Endodermal cell (in vitro differentiated cells): ENCODE results near the gene HOXD11. TPM values are rescaled to one million over a fixed set of nuclear protein-coding genes. Genes with fewer than 3 reads are reported as not detected.

ENCODE experiments used
- DNase-seq: peaks from one replicate; pipeline ENCODE4 v3.0.0-alpha.2; 2017
- H3K27ac ChIP-seq: 2 replicates; pipeline ENCODE4 v1.5.1; 2013; ENCODE audit warnings: mild to moderate bottlenecking, low read depth, low read length, moderate library complexity
- H3K27me3 ChIP-seq: 2 replicates; pipeline ENCODE4 v1.6.1; 2013; ENCODE audit warnings: mild to moderate bottlenecking, low read length, moderate library complexity; ENCODE audit not compliant: insufficient read depth, control insufficient read depth, poor library complexity, severe bottlenecking
- H3K36me3 ChIP-seq: 2 replicates; pipeline ENCODE4 v1.7.0; 2013; ENCODE audit warnings: mild to moderate bottlenecking, low read length, moderate library complexity; ENCODE audit not compliant: control insufficient read depth, insufficient read depth
- H3K4me1 ChIP-seq: one replicate; pipeline ENCODE4 v1.7.0; 2013; ENCODE audit warnings: low read length; ENCODE audit not compliant: control insufficient read depth, insufficient read depth
- H3K4me3 ChIP-seq: 2 replicates; pipeline ENCODE4 v1.5.1; 2013; ENCODE audit warnings: mild to moderate bottlenecking, low read length, moderate library complexity
- H3K9ac ChIP-seq: 2 replicates; pipeline ENCODE4 v1.6.1; 2013; ENCODE audit warnings: mild to moderate bottlenecking, low read length, moderate library complexity; ENCODE audit not compliant: poor library complexity, severe bottlenecking; ENCODE audit errors: extremely low read depth
- H3K9me3 ChIP-seq: 2 replicates; pipeline ENCODE4 v1.6.1; 2013; ENCODE audit warnings: mild to moderate bottlenecking, low read length, moderate library complexity; ENCODE audit not compliant: control insufficient read depth
- H3K27ac Mint-ChIP-seq: 2 replicates; pipeline ENCODE4 v1.8.0; 2020; ENCODE audit warnings: mixed read lengths
- H3K27me3 Mint-ChIP-seq: 2 replicates; pipeline ENCODE4 v1.8.0; 2021; ENCODE audit warnings: mild to moderate bottlenecking, mixed read lengths; ENCODE audit not compliant: insufficient read depth
- H3K36me3 Mint-ChIP-seq: 2 replicates; pipeline ENCODE4 v1.8.0; 2020; ENCODE audit warnings: low read depth, mixed read lengths
- H3K4me1 Mint-ChIP-seq: 2 replicates; pipeline ENCODE4 v1.8.0; 2020; ENCODE audit warnings: mixed read lengths
- H3K4me3 Mint-ChIP-seq: 2 replicates; pipeline ENCODE4 v1.8.0; 2020; ENCODE audit warnings: mild to moderate bottlenecking, moderate library complexity, mixed read lengths
- H3K9me3 Mint-ChIP-seq: 2 replicates; pipeline ENCODE4 v1.8.0; 2020; ENCODE audit warnings: mild to moderate bottlenecking, mixed read lengths
- WGBS, 2 experiments: methylation state at CpG; one replicate each; pipeline versions ENCODE4 v1.1.5 to v1.1.7; 2013; ENCODE audit warnings: missing lambda C conversion rate in 2 of 2, mixed read lengths in 1 of 2; ENCODE audit not compliant: insufficient coverage in 1 of 2, insufficient read length in 1 of 2; 5-methylcytosine and 5-hydroxymethylcytosine counted together
- total RNA-seq, 2 donors: library from RNA; stranded (reverse); fragmentation: NEBNext Ultra II Directional in 1 of 2; extraction: Animal tissue kit (Norgen Biotek cat#: 25700) in 1 of 2; gene quantifications; 2 replicates in 1 of 2; 3 replicates in 1 of 2; pipeline ENCODE4 v1.2.1, GENCODE V29; 2021
- TF ChIP-seq, protein P1 (sequence below): fragments of 200-600 bp; sonication (generic); conservative IDR thresholded peaks from 2 replicates; pipeline ENCODE4 v1.5.0; 2021; ENCODE audit warnings: antibody characterized with exemption, mild to moderate bottlenecking

Gene HOXD11
- total RNA-seq, 2 donors from 2014 or later = not detected

DNA sequence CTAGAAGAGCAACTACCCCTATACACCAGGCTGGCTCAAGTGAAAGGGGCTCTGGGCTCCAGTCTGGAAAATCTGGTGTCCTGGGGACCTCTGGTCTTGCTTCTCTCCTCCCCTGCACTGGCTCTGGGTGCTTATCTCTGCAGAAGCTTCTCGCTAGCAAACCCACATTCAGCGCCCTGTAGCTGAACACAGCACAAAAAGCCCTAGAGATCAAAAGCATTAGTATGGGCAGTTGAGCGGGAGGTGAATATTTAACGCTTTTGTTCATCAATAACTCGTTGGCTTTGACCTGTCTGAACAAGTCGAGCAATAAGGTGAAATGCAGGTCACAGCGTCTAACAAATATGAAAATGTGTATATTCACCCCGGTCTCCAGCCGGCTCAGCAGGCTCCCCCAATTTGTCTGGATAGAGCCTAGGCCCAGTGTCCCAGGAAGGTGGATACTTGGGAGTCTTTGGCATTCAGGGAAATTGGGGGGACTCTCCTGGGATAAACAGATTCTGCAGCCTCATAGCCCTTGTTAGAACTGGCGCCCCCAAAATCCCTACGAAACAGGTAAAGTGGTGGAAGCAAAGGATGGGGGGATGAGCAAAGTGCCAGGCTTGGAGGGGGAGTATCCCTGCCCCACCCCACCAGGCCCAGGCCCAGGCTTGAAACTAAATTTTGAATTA, 41.8 kb downstream of the HOXD11 start:
- Histone ChIP-seq H3K36me3 (no peaks in the 10 kb centered on the region), H3K27ac (no peak overlapping the region), H3K4me3 (no peak overlapping the region), H3K9me3 (no peaks in the 10 kb centered on the region), H3K4me1 (no peaks in the 10 kb centered on the region), H3K27me3 (peaks cover 100% of the 10 kb centered on the region), H3K9ac (no peak overlapping the region)
- peaks cover 100% of the 10 kb centered on the region for H3K27me3 Mint-ChIP-seq
- no peak overlapping the region for H3K27ac Mint-ChIP-seq
- H3K4me3 Mint-ChIP-seq = no peak overlapping the region
- peaks cover 8% of the 10 kb centered on the region for H3K4me1 Mint-ChIP-seq
- 20 to 27% methylated on average over 3 to 11 of the region's 11 CpGs for WGBS, 2 experiments
- no peaks in the 10 kb centered on the region for H3K9me3 Mint-ChIP-seq
- TF ChIP-seq, protein P1, sequence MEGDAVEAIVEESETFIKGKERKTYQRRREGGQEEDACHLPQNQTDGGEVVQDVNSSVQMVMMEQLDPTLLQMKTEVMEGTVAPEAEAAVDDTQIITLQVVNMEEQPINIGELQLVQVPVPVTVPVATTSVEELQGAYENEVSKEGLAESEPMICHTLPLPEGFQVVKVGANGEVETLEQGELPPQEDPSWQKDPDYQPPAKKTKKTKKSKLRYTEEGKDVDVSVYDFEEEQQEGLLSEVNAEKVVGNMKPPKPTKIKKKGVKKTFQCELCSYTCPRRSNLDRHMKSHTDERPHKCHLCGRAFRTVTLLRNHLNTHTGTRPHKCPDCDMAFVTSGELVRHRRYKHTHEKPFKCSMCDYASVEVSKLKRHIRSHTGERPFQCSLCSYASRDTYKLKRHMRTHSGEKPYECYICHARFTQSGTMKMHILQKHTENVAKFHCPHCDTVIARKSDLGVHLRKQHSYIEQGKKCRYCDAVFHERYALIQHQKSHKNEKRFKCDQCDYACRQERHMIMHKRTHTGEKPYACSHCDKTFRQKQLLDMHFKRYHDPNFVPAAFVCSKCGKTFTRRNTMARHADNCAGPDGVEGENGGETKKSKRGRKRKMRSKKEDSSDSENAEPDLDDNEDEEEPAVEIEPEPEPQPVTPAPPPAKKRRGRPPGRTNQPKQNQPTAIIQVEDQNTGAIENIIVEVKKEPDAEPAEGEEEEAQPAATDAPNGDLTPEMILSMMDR = no peak
- no peak for DNase-seq
- no peaks in the 10 kb centered on the region for H3K36me3 Mint-ChIP-seq

GRCh38 chr2:176149481-176149938, 42.4 kb downstream of the HOXD11 start:
- TF ChIP-seq, protein P1 = no peak
- no peak overlapping the region for H3K9ac ChIP-seq
- no peaks in the 10 kb centered on the region for H3K9me3 ChIP-seq
- Mint-ChIP-seq H3K4me3 (no peak overlapping the region), H3K27me3 (peaks cover 100% of the 10 kb centered on the region), H3K4me1 (peaks cover 8% of the 10 kb centered on the region), H3K36me3 (no peaks in the 10 kb centered on the region), H3K9me3 (no peaks in the 10 kb centered on the region), H3K27ac (no peak overlapping the region)
- peak; percentile 61 for DNase-seq
- H3K36me3 ChIP-seq = no peaks in the 10 kb centered on the region
- WGBS, 2 experiments = 9 to 12% methylated on average over 15 to 22 of the region's 22 CpGs
- H3K4me3 ChIP-seq = no peak overlapping the region
- H3K27me3 ChIP-seq = peaks cover 100% of the 10 kb centered on the region
- no peaks in the 10 kb centered on the region for H3K4me1 ChIP-seq
- H3K27ac ChIP-seq = no peak overlapping the region

DNA sequence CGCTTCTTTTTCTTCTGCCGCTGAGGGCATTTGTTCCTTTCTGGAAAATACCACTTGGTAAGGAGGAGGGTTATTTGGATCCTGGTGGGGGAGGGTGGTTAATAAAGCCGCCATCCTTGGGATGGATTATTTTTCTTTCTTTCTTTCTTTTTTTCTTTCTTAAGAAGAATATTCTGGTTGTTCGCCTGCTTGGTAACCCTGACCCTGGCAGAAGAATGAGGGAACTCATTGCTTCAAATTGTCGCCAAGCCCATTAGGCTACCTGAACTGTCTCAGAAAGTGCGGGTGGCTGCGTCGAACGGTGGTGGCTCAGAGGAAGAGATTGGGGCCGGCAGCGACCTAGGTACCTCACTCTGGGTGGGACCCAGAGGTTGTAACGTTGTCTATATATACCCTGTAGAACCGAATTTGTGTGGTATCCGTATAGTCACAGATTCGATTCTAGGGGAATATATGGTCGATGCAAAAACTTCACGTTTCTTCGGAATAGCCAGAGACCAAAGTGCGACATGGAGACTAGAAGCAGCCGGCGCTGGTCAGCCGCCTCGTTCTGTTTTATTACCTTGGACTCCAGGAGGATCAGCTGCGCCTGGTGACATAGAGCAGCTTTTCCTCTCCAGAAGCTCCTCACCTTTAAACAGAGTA, 43.0 kb downstream of the HOXD11 start:
- 11 to 14% methylated on average over 21 to 23 of the region's 24 CpGs for WGBS, 2 experiments
- Mint-ChIP-seq H3K27me3 (peaks cover 100% of the 10 kb centered on the region), H3K27ac (no peak overlapping the region), H3K4me3 (no peak overlapping the region), H3K9me3 (no peaks in the 10 kb centered on the region), H3K36me3 (no peaks in the 10 kb centered on the region), H3K4me1 (peaks cover 8% of the 10 kb centered on the region)
- Histone ChIP-seq H3K27me3 (peaks cover 100% of the 10 kb centered on the region), H3K9me3 (no peaks in the 10 kb centered on the region), H3K4me3 (no peak overlapping the region), H3K9ac (no peak overlapping the region), H3K27ac (no peak overlapping the region), H3K4me1 (no peaks in the 10 kb centered on the region), H3K36me3 (no peaks in the 10 kb centered on the region)
- DNase-seq = no peak
- TF ChIP-seq, protein P1 = no peak
